ENCODE results near the gene NUP42. TPM values are rescaled to one million over a fixed set of nuclear protein-coding genes. Genes with fewer than 3 reads are reported as not detected.

NUP42 gene
- total and polyA plus RNA-seq, 2 donors (not counting 1 experiment from before 2014, with no cell fraction given): 13.1 to 28.2 TPM

DNA sequence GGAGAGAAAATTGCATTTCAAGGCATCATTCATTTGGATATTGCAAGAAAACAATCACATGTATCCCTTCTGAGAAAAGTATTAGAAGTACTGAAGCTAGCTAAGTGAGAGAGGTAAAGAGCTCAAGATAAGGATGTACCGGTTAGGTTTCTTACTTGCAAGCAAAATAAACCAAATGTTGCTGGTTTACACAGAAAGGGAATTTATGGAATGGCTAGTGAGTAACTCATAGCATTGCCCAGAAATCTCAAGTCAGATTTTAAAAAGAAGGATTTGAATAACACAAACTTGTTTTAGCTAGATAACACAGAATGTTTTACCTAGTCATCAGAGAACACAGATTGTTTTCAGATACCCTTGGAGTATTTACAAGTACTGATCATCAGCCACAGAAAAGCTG lies 45.6 kb upstream of the NUP42 start:
- Histone ChIP-seq H2AFZ (ENCODE audit: low read length) (no peak overlapping the region), H3K27me3 (ENCODE audit: control insufficient read depth, insufficient read depth, low read length) (no peaks in the 10 kb centered on the region), H3K4me1 (ENCODE audit: control insufficient read depth, extremely low read depth, insufficient read depth, low read length) (no peaks in the 10 kb centered on the region), H3K27ac (ENCODE audit: insufficient read depth, low read length) (no peak overlapping the region), H3K79me2 (ENCODE audit: control insufficient read depth, insufficient read depth, low read length) (no peaks in the 10 kb centered on the region), H4K20me1 (ENCODE audit: control insufficient read depth, extremely low read depth, insufficient read depth, low read length) (no peaks in the 10 kb centered on the region), H3K9me3 (ENCODE audit: control insufficient read depth, insufficient read depth, low read depth, low read length) (no peaks in the 10 kb centered on the region), H3K4me3 (replicated peaks in 1 of 4; ENCODE audit: control extremely low read depth in 1 of 4, insufficient read depth in 1 of 4, low read depth in 3 of 4, low read length in 4 of 4) (no peak overlapping the region), H3K4me2 (ENCODE audit: extremely low read depth, insufficient read depth, low read length) (no peak overlapping the region), H3K36me3 (ENCODE audit: control insufficient read depth, insufficient read depth, low read length) (no peaks in the 10 kb centered on the region), H3K9ac (ENCODE audit: insufficient read depth, low read length) (no peak overlapping the region)
- no peak for TF ChIP-seq EZH2 (IDR thresholded peaks at IDR 0.05; ENCODE audit: low read length, missing control alignments)
- TF ChIP-seq, protein P1, sequence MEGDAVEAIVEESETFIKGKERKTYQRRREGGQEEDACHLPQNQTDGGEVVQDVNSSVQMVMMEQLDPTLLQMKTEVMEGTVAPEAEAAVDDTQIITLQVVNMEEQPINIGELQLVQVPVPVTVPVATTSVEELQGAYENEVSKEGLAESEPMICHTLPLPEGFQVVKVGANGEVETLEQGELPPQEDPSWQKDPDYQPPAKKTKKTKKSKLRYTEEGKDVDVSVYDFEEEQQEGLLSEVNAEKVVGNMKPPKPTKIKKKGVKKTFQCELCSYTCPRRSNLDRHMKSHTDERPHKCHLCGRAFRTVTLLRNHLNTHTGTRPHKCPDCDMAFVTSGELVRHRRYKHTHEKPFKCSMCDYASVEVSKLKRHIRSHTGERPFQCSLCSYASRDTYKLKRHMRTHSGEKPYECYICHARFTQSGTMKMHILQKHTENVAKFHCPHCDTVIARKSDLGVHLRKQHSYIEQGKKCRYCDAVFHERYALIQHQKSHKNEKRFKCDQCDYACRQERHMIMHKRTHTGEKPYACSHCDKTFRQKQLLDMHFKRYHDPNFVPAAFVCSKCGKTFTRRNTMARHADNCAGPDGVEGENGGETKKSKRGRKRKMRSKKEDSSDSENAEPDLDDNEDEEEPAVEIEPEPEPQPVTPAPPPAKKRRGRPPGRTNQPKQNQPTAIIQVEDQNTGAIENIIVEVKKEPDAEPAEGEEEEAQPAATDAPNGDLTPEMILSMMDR (conservative IDR thresholded peaks at IDR 0.05 in 1 of 2, IDR thresholded peaks at IDR 0.05 in 1 of 2; ENCODE audit: low read depth in 1 of 2, low read length in 2 of 2): no peak
- peak in 1 of 2 donors; percentile 41 for DNase-seq (ENCODE audit: low read depth in 2 of 2)

DNA sequence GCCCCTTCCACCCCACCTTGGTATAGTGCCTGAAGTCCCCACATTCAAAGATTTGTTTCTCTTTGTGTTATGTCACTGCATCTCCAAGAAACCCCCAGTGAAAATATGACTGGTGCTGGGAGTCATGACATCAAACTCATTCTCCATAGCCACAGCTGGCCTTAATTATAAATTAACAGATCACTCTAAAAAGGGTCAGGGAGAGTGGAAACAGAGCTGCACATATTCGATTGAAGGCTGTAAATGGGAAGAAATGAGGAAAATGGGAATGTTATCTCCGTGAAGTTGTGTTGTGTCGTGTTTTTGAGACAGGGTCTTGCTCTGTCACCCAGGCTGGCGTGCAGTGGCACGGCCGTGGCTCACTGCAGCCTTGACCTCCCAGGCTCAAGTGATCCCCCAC lies 24.2 kb upstream of the NUP42 start:
- Histone ChIP-seq H3K27ac (ENCODE audit: insufficient read depth, low read length) (no peak overlapping the region), H3K4me1 (ENCODE audit: control insufficient read depth, extremely low read depth, insufficient read depth, low read length) (no peaks in the 10 kb centered on the region), H3K9ac (ENCODE audit: insufficient read depth, low read length) (no peak overlapping the region), H3K36me3 (ENCODE audit: control insufficient read depth, insufficient read depth, low read length) (no peaks in the 10 kb centered on the region), H3K4me3 (replicated peaks in 1 of 4; ENCODE audit: control extremely low read depth in 1 of 4, insufficient read depth in 1 of 4, low read depth in 3 of 4, low read length in 4 of 4) (no peak overlapping the region), H3K9me3 (ENCODE audit: control insufficient read depth, insufficient read depth, low read depth, low read length) (no peaks in the 10 kb centered on the region), H4K20me1 (ENCODE audit: control insufficient read depth, extremely low read depth, insufficient read depth, low read length) (no peaks in the 10 kb centered on the region), H3K4me2 (ENCODE audit: extremely low read depth, insufficient read depth, low read length) (no peak overlapping the region), H3K27me3 (ENCODE audit: control insufficient read depth, insufficient read depth, low read length) (no peaks in the 10 kb centered on the region), H2AFZ (ENCODE audit: low read length) (no peak overlapping the region), H3K79me2 (ENCODE audit: control insufficient read depth, insufficient read depth, low read length) (no peaks in the 10 kb centered on the region)
- no peak for TF ChIP-seq EZH2 (IDR thresholded peaks at IDR 0.05; ENCODE audit: low read length, missing control alignments)
- no peak for DNase-seq (ENCODE audit: low read depth in 2 of 2)

DNA sequence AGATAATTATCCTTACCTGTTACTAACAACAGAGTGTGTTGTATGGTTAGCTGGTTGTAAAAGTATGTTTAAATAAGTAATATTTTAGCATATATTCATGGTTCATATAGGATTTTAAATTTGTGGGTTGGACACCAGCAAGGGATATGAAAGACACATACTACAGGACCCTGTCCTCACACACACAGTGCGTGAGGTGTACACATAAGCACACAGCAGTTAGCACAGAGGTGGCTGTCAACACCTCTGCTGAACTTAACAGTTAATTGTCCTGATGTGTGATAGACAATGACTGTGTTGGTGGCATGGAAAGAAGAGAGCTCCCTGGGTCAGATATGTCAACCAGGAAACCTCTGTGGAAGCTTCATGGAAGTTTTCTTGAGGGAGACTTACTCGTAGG lies 23.3 kb upstream of the NUP42 start:
- no peak overlapping the region for H3K9ac ChIP-seq (ENCODE audit: insufficient read depth, low read length)
- H4K20me1 ChIP-seq (ENCODE audit: control insufficient read depth, extremely low read depth, insufficient read depth, low read length): no peaks in the 10 kb centered on the region
- no peaks in the 10 kb centered on the region for H3K9me3 ChIP-seq (ENCODE audit: control insufficient read depth, insufficient read depth, low read depth, low read length)
- H3K27ac ChIP-seq (ENCODE audit: insufficient read depth, low read length): no peak overlapping the region
- TF ChIP-seq, protein P1 (conservative IDR thresholded peaks at IDR 0.05 in 1 of 2, IDR thresholded peaks at IDR 0.05 in 1 of 2; ENCODE audit: low read depth in 1 of 2, low read length in 2 of 2): no peak
- no peak for TF ChIP-seq EZH2 (IDR thresholded peaks at IDR 0.05; ENCODE audit: low read length, missing control alignments)
- H3K4me2 ChIP-seq (ENCODE audit: extremely low read depth, insufficient read depth, low read length): no peak overlapping the region
- H3K79me2 ChIP-seq (ENCODE audit: control insufficient read depth, insufficient read depth, low read length): no peaks in the 10 kb centered on the region
- DNase-seq (ENCODE audit: low read depth in 2 of 2): no peak
- H3K36me3 ChIP-seq (ENCODE audit: control insufficient read depth, insufficient read depth, low read length): no peaks in the 10 kb centered on the region
- H3K4me1 ChIP-seq (ENCODE audit: control insufficient read depth, extremely low read depth, insufficient read depth, low read length): no peaks in the 10 kb centered on the region
- H3K4me3 ChIP-seq (replicated peaks in 1 of 4; ENCODE audit: control extremely low read depth in 1 of 4, insufficient read depth in 1 of 4, low read depth in 3 of 4, low read length in 4 of 4): no peak overlapping the region
- H3K27me3 ChIP-seq (ENCODE audit: control insufficient read depth, insufficient read depth, low read length): no peaks in the 10 kb centered on the region
- H2AFZ ChIP-seq (ENCODE audit: low read length): no peak overlapping the region

Data from fibroblast of lung (primary cell).